22Rv1 (cell line): ENCODE measurements around the gene CACNA1C.

Experiments
- ZFX ChIP-seq: fragments of 450-650 bp; IDR thresholded peaks from 2 replicates; pipeline ENCODE4 v1.6.1; 2017; ENCODE audit warnings: antibody characterized with exemption, borderline replicate concordance
- TF ChIP-seq, protein P1 (sequence below): fragments of 450-650 bp; IDR thresholded peaks from 2 replicates; pipeline ENCODE4 v1.5.1; 2017; ENCODE audit warnings: mild to moderate bottlenecking

DNA sequence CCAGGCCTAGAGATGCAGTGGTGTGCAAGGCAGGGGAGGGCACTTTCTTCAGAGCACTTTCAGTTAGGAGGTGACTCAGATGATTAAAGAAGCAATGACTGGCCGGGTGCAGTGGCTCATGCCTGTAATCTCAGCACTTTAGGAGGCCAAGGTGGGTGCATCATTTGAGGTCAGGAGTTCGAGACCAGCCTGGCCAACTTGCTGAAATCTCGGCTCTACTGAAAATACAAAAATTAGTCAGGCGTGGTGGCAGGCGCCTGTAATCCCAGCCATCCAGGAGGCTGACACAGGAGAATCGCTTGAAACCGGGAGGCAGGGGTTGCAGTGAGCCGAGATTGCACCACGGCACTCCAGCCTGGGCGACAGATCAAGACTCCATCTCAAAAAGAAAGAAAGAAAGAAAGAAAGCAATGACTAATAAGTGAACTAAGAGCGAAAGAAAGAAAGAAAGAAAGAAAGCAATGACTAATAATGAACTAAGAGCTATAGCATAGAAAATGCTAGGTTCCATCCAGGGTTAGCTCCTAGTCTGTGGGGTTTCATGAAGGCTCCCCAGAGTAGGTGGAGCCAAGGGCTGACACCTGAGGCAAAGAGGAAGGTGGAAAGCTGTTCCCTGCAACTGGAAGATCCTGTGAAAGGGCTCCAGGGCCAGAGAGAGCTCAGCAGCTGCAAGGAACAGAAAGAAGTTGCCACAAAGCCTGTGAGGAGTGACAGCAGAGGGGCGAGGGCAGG is 334.5 kb downstream of the CACNA1C start:
- TF ChIP-seq, protein P1, sequence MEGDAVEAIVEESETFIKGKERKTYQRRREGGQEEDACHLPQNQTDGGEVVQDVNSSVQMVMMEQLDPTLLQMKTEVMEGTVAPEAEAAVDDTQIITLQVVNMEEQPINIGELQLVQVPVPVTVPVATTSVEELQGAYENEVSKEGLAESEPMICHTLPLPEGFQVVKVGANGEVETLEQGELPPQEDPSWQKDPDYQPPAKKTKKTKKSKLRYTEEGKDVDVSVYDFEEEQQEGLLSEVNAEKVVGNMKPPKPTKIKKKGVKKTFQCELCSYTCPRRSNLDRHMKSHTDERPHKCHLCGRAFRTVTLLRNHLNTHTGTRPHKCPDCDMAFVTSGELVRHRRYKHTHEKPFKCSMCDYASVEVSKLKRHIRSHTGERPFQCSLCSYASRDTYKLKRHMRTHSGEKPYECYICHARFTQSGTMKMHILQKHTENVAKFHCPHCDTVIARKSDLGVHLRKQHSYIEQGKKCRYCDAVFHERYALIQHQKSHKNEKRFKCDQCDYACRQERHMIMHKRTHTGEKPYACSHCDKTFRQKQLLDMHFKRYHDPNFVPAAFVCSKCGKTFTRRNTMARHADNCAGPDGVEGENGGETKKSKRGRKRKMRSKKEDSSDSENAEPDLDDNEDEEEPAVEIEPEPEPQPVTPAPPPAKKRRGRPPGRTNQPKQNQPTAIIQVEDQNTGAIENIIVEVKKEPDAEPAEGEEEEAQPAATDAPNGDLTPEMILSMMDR = no peak
- TF ChIP-seq ZFX = no peak
